ENCODE data around the gene AP2S1.
"Not testable (repeated sequence)": the region's sequence is repeated elsewhere in the genome, so short reads cannot be mapped to it uniquely, and the experiment has no call there.

AP2S1 gene

DNA sequence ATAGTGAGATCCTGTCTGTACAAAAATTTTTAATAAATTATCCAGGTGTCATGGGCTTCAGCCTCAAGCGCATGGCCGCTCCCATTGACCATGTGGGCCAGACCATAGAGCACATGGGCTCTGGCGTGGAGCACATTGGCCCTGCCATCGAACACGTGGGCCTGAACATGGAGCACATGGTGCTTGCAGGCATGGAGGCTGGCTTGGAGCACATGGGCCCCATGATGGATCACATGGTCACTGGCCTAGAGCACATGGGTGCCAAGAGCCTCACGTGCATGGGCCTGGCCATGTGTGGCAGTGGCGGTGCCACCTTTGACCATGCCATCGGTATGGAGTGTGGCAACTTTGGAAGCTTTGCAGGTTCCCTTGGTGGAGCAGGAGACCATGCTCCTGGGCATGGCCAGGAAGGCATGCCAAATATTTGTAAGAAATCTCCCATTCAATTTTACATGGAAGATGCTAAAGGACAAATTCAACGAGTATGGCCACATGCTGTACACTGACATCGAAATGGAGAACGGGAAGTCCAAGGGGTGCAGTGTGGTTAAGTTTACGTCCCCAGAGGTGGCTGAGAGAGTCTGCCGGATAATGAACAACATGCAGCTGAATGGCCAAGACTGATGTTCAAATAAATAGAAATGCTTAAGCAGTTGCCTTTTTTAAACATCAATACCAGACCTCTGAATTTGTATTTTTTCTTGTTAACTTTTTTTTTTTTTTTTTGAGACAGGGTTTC lies 40.9 kb downstream of the AP2S1 start:
- in situ Hi-C loops (cut with MboI; ENCODE audit: low sequenced_read_pairs) = no loop called here

DNA sequence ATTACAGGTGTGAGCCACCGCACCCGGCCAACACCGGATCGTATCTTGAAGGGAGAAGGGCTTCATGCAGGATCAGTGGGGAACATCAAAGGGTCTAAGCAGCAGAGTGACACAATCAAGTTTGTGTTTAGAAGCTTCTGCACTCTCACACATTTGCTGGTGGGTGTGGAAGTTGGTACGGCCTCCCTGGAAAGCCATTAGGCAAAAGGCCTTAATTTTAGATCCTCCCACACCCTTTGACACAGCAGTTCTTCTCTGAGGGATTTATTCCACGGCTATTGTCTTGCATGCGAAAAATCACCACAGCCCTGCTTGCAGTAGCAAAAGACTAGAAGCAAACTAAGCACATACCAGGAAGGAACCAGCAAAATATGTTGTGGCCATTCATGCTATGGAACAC lies 44.0 kb downstream of the AP2S1 start:
- in situ Hi-C loops (cut with MboI; ENCODE audit: low sequenced_read_pairs) = no loop called here

DNA sequence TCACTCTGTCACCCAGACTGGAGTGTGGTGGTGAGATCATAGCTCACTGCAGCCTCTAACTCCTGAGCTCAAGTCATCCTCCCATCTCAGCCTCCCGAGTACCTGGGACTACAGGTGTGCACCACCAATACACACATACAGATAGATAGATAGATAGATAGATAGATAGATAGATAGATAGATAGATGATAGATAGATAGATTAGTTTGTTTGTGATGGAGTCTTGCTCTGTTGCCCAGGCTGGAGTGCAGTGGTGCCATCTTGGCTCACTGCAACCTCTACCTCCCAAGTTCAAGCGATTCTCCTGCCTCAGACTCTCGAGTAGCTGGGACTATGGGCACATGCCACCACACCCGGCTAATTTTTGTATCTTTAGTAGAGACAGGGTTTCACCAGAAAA lies 46.2 kb downstream of the AP2S1 start:
- in situ Hi-C loops (cut with MboI; ENCODE audit: low sequenced_read_pairs) = not testable (repeated sequence)

DNA sequence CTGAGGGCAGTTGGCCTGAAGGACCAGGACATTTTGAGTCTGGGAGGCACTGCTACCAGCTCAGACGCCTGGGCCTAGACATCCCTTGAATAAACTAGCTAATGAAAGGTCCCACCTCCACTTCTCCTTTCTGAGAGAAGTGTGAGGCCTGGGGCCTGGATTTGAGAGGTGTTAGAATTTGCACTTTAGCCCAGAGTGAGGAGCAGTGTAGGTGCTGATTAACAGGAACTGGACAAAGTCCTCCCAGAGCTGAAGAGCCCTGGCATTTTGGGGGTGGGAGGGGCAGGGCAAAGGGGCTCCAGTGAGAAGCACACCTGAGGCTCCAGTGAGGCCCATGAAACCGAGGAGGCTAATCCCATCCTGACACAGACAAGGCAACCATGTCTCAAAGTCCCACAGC lies 47.1 kb downstream of the AP2S1 start:
- in situ Hi-C loops (cut with MboI; ENCODE audit: low sequenced_read_pairs) = no loop called here

DNA sequence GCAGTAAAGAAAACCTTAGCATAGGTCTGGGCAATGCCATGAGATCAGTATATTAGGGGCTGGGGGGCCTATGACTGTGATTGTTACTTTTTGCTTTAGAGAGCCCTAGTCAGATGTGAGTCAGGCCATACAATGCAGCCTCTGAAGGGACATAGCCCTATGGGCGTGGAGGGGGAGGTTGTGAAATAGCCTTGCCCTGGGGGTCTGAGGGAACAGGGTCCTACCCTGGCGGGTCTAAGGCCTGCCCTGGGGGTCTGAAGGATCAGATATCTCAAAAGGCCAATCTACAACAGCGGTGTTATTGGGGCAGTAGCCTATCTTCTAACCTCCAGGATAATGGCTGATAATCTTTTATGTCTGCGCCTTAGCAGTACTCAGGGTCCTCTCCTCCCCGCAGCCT lies 48.5 kb downstream of the AP2S1 start:
- in situ Hi-C loops (cut with MboI; ENCODE audit: low sequenced_read_pairs) = no loop called here

DNA sequence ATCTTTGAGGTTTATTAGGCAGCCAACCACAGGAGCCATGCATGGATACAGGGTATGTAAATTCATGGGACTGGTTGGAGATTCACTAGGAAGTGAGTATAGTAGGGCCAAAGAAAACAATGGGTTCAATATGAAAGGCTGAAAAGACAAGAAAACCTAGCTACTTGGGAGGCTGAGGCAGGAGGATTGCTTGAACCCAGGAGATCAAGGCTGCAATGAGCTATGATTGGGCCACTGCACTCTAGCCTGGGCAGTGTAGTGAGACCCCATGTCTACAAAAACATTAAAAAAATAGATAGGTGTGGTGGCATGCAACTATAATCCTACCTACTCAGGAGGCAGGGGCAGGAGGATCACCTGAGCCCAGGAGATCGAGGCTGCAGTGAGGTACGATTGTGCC lies 51.9 kb downstream of the AP2S1 start:
- in situ Hi-C loops (cut with MboI; ENCODE audit: low sequenced_read_pairs) = no loop called here

DNA sequence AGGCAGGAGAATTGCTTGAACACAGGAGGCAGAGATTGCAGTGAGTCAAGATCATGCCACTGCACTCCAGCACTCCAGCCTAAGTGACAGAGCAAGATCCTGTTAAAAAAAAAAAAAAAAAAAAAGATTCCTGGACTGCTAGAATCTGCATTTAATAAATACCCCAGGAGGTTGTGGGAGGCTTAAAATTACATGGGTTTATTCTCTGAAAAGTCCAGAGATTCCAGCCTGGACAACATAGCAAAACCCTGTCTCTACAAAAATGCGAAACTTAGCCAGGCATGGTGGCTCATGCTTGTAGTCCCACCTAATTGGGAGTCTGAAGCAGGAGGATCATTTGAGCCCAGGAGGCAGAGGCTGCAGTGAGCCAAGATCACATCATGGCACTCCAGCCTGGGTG lies 52.8 kb downstream of the AP2S1 start:
- in situ Hi-C loops (cut with MboI; ENCODE audit: low sequenced_read_pairs) = no loop called here

DNA sequence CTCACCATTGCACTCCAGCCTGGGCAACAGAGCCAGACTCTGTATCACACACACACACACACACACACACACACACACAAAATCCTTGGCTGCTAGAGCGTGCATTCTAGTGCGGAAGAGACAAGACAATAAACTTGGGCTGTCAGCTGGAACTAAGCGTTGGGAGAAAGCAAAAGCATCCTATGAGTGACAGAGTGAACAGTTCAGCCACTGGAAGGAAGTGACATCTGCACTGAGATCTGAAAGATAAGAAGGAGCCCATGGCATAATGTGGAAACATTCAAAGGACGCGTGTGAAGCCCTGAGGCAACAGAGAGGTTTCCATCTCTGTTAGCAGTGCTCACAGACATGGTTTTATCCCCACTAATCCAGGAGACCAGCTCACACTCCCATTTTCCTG lies 58.7 kb downstream of the AP2S1 start:
- in situ Hi-C loops (cut with MboI; ENCODE audit: low sequenced_read_pairs) = no loop called here

DNA sequence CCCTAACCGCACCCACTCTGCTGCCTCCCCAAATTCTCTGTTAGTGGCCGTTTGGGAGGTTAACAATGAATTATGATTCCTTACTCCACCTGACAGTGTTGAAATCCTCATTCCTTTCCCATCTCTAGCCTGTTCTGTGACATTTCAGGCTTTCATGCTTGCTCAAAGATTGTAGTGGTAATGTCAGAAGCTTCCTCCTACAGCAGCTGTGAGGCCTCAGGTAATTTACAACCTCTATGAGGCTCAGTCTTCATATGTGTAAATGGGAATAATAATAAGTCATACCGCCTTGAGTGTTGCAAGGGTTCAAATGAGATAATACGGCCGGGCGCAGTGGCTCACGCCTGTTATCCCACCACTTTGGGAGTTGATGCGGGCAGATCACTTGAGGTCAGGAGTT lies 61.3 kb downstream of the AP2S1 start:
- in situ Hi-C loops (cut with MboI; ENCODE audit: low sequenced_read_pairs) = no loop called here

DNA sequence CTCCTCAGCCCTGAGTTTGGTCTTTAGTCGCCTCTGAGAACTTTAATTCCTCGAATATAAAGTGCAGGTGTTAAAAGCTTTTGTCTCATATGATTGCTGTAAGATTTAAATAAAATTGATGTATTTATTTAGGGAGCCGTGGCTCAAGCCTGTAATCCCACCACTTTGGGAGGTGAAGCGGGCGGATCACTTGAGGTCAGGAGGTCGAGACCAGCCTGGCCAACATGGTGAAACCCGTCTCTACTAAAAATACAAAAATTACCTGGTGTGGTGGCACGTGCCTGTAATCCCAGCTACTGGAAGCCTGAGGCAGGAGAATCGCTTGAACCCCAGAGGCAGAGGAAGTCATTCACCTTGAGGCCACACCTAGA lies 61.7 kb downstream of the AP2S1 start:
- in situ Hi-C loops (cut with MboI; ENCODE audit: low sequenced_read_pairs) = no loop called here

DNA sequence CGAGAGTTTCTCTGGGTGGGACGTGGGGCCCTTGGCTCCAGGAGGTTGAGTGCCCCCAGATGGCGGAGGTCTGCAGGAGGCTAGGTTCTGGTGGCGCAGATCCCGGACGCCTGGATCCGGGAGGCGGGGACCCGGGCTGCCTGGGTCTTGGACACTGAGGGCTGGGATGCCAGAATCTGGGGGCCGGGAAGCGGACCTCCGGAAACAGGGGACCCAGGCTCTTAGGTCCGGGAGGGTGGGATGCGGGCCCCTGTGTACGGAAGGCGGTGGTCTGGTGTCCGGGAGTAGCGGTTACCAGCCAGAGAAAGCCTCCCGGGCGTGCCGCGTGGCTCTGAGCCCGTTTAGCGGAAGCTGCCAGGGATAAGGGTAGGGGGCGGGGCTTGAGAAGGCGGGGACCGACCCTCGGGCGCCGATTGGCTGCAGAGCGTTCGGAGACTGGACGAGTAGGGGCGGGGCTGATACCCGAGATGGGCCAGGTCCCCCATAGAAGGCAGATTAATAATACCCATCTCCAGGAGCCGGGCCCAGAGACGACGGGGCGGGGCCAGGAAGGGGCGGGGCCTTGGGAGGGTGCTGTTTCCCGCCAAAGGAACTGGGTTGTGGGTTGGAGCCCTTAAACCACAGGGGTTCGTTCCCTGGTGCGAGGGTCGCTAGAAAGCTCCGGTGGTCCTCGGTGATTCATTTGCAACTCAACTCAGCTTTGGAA lies 62.2 kb downstream of the AP2S1 start, which contains the start of gene SLC1A5:
Gene SLC1A5, minus strand, starts transcription at position 333 of the 706 bp plus-strand sequence. CDS start 629 bp downstream, outside the sequence.
- in situ Hi-C loops (cut with MboI; ENCODE audit: low sequenced_read_pairs) = no loop called here

Data from HL-60/S4 treated with retinoic acid at 250 ng/mL for 4 days and 3 days (cell line).